A549 (cell line): ENCODE data around the gene SACM1L.

Experiments used
- CEBPB ChIP-seq, 2 experiments: fragments of >200 bp in 1 of 2; sonication (Bioruptor Twin) in 1 of 2; formaldehyde crosslinking in 1 of 2; IDR thresholded peaks; 2 replicates each; pipeline ENCODE4 v1.6.1; 2012 to 2016
- CHD4 ChIP-seq: fragments of 200-600 bp; sonication (generic); IDR thresholded peaks from 2 replicates; pipeline ENCODE4 v1.6.1; 2016; ENCODE audit warnings: antibody characterized with exemption, mild to moderate bottlenecking, borderline replicate concordance
- EP300 ChIP-seq, 2 experiments: fragments of >200 bp; sonication (Bioruptor Twin); formaldehyde crosslinking; IDR thresholded peaks; 2 replicates in 1 of 2; 3 replicates in 1 of 2; pipeline ENCODE4 v1.6.1; 2016 to 2017
- FOSB ChIP-seq: fragments of 250-450 bp; sonication (Bioruptor Pico); IDR thresholded peaks from 2 replicates; pipeline ENCODE4 v1.5.0; 2020; ENCODE audit warnings: mild to moderate bottlenecking, moderate library complexity
- HOXA7 ChIP-seq: fragments of 250-450 bp; sonication (Bioruptor Pico); IDR thresholded peaks from 2 replicates; pipeline ENCODE4 v1.5.0; 2020; ENCODE audit warnings: mild to moderate bottlenecking, moderate library complexity
- TF ChIP-seq, protein P1 (sequence below): fragments of >200 bp; sonication (Bioruptor Twin); formaldehyde crosslinking; IDR thresholded peaks from 3 replicates; pipeline ENCODE4 v1.5.1; 2016
- TF ChIP-seq, protein P2 (sequence below): IDR thresholded peaks from 2 replicates; pipeline ENCODE4 v1.6.1; 2012

DNA sequence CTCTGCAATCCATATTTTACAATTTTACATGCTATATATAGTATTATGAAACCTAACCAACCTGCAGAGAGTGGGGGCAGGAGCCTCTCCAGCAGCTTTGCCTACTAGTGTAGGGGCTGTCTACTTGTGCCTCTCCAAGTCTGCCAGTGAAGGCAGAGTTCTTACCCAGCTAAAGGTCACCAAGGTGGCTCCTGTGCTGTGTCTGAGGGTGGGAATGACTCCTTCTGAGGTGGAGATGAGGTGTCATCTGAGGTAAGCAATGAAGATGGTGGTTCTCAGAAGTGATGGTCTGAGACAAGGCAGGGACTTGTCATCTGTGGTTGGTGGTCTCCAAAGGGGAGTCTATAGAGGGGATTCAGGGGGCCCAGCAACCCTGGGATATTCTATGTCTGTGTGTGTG is 47.5 kb downstream of the SACM1L start:
- TF ChIP-seq, protein P1, sequence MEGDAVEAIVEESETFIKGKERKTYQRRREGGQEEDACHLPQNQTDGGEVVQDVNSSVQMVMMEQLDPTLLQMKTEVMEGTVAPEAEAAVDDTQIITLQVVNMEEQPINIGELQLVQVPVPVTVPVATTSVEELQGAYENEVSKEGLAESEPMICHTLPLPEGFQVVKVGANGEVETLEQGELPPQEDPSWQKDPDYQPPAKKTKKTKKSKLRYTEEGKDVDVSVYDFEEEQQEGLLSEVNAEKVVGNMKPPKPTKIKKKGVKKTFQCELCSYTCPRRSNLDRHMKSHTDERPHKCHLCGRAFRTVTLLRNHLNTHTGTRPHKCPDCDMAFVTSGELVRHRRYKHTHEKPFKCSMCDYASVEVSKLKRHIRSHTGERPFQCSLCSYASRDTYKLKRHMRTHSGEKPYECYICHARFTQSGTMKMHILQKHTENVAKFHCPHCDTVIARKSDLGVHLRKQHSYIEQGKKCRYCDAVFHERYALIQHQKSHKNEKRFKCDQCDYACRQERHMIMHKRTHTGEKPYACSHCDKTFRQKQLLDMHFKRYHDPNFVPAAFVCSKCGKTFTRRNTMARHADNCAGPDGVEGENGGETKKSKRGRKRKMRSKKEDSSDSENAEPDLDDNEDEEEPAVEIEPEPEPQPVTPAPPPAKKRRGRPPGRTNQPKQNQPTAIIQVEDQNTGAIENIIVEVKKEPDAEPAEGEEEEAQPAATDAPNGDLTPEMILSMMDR, result no peak
- no peak for TF ChIP-seq EP300 (IDR thresholded peaks at IDR 0.05)
- TF ChIP-seq FOSB (CRISPR knock-in tag), result no peak
- no peak for TF ChIP-seq HOXA7
- TF ChIP-seq CHD4, result no peak
- TF ChIP-seq, protein P2, sequence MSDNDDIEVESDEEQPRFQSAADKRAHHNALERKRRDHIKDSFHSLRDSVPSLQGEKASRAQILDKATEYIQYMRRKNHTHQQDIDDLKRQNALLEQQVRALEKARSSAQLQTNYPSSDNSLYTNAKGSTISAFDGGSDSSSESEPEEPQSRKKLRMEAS, result no peak
- no peak for TF ChIP-seq CEBPB (IDR thresholded peaks at IDR 0.05)
